K562 (cell line): ENCODE measurements around the gene ADORA2A. TPM values are rescaled to one million over a fixed set of nuclear protein-coding genes. Genes with fewer than 3 reads are reported as not detected.

ENCODE experiments used
- ATF6 ChIP-seq: sonication (generic); formaldehyde crosslinking; IDR thresholded peaks from 2 replicates; pipeline ENCODE4 v1.4.0; 2020; ENCODE audit warnings: mild to moderate bottlenecking, missing genetic modification reagents
- PCBP2 ChIP-seq: fragments of 200-400 bp; formaldehyde crosslinking; IDR thresholded peaks from 2 replicates; pipeline ENCODE4 v1.6.1; 2018; ENCODE audit warnings: low read length, low read depth, mild to moderate bottlenecking, moderate library complexity; ENCODE audit not compliant: poor library complexity, severe bottlenecking
- SETDB1 ChIP-seq: IDR thresholded peaks from one replicate; pipeline ENCODE4 v1.6.1; 2012; ENCODE audit warnings: low read length, control low read depth, inconsistent platforms
- TAF1 ChIP-seq: IDR thresholded peaks from 2 replicates; pipeline ENCODE4 v1.6.1; 2011; ENCODE audit warnings: mild to moderate bottlenecking, low read length, moderate library complexity; ENCODE audit not compliant: insufficient read depth, control insufficient read depth, severe bottlenecking; ENCODE audit errors: extremely low read depth
- XRCC4 ChIP-seq: IDR thresholded peaks from one replicate; pipeline ENCODE4 v1.6.1; 2011; ENCODE audit not compliant: insufficient read depth, insufficient read length; ENCODE audit errors: extremely low read depth
- ZFP36 ChIP-seq: fragments of 150-350 bp; IDR thresholded peaks from 2 replicates; pipeline ENCODE4 v1.6.1; 2018; ENCODE audit warnings: low read length, low read depth; ENCODE audit not compliant: partially characterized antibody
- ZNF699 ChIP-seq: fragments of 250-450 bp; sonication (Bioruptor Pico); IDR thresholded peaks from 2 replicates; pipeline ENCODE4 v1.8.0; 2021; ENCODE audit warnings: mild to moderate bottlenecking, moderate library complexity; ENCODE audit not compliant: insufficient replicate concordance
- polyA plus RNA-seq, 8 experiments: library from polyadenylated mRNA; depleted of rRNA in 4 of 8; stranded (reverse) in 5 of 8; unstranded in 3 of 8; fragments of >200 nt; fragmentation: Nextera tagmentation in 2 of 8; fragmentation: Illumina TruSeq in 1 of 8; extraction: Ambion mirVana in 2 of 8; extraction: Trizol in 1 of 8; gene quantifications; 2 replicates each; pipeline versions ENCODE4 v1.2.1 to v1.2.3, GENCODE V29; 2011 to 2014; ENCODE audit warnings: inconsistent platforms in 1 of 8, missing spikeins in 1 of 8
- total RNA-seq, 7 experiments: library from RNA; depleted of rRNA in 6 of 7; stranded (reverse); fragments of >200 nt in 6 of 7; fragmentation: Illumina TruSeq in 2 of 7; extraction: Trizol in 2 of 7; gene quantifications; 2 replicates each; pipeline versions ENCODE4 v1.2.1 to v1.2.3, GENCODE V29; 2011 to 2021; ENCODE audit warnings: low replicate concordance in 1 of 7
- TF ChIP-seq, protein P1 (sequence below): sonication (generic); formaldehyde crosslinking; IDR thresholded peaks from 2 replicates; pipeline ENCODE4 v1.8.1; 2022; ENCODE audit warnings: missing genetic modification reagents
- TF ChIP-seq, protein P2 (sequence below): fragments of 450-650 bp; IDR thresholded peaks from 2 replicates; pipeline ENCODE4 v1.6.1; 2016; ENCODE audit warnings: low read depth, mild to moderate bottlenecking, moderate library complexity

Gene ADORA2A
- total and polyA plus RNA-seq, 9 of the 15 experiments (the other 6 are each of a cell fraction or from before 2014, with no cell fraction given): 0.15 to 2.1 (median 0.66) TPM; not detected in 2

DNA sequence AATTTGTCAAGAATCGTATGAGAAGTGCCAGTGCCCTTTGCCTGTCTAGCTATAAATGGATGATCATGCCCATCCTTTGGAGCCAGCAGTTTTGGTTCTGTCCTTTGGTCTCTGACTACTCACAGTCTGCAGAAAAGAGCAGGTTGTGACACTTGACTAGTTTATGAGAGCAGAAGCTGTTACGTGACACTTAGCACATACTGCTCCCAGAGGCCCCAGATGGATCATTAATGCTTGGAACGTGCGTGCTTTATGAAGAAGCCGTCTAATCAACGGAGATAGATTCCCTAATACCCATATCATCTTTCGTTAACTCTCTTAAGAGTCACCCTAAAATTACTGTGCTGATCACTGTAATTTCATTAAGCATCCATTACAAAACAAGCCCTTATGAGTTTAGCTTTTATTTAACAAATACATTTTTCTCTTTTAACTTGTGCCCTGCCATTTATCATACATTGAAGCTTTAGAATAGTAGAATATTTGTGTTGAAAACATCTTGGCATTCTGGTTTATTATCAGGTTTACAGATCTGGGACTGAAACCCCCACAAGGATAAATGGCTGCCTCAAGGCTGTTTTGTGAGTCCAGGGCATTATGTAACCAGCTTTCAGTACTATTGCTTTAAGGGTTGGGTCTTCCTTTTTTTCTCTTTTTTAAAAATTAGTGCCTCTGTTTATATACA is 47.0 kb upstream of the ADORA2A start (continued):
- TF ChIP-seq, protein P1, sequence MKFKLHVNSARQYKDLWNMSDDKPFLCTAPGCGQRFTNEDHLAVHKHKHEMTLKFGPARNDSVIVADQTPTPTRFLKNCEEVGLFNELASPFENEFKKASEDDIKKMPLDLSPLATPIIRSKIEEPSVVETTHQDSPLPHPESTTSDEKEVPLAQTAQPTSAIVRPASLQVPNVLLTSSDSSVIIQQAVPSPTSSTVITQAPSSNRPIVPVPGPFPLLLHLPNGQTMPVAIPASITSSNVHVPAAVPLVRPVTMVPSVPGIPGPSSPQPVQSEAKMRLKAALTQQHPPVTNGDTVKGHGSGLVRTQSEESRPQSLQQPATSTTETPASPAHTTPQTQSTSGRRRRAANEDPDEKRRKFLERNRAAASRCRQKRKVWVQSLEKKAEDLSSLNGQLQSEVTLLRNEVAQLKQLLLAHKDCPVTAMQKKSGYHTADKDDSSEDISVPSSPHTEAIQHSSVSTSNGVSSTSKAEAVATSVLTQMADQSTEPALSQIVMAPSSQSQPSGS: no peak
- TF ChIP-seq XRCC4 (no peak), TAF1 (no peak), ATF6 (CRISPR knock-in tag) (no peak), ZNF699 (CRISPR knock-in tag) (no peak), ZFP36 (no peak), SETDB1 (no peak), PCBP2 (no peak)
- TF ChIP-seq, protein P2, sequence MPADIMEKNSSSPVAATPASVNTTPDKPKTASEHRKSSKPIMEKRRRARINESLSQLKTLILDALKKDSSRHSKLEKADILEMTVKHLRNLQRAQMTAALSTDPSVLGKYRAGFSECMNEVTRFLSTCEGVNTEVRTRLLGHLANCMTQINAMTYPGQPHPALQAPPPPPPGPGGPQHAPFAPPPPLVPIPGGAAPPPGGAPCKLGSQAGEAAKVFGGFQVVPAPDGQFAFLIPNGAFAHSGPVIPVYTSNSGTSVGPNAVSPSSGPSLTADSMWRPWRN: no peak
- TF ChIP-seq, all 486 proteins: peak for 0
